ENCODE measurements around the gene B3GNT7. TPM values are rescaled to one million over a fixed set of nuclear protein-coding genes. Genes with fewer than 3 reads are reported as not detected.
"Not testable (repeated sequence)": the region's sequence is repeated elsewhere in the genome, so short reads cannot be mapped to it uniquely, and the experiment has no call there.

B3GNT7 gene
- total RNA-seq, 2 experiments from 2014 or later, result 7.8 to 8.7 TPM

- H3K27ac ChIP-seq (ENCODE audit: low read depth, low read length, poor library complexity, severe bottlenecking); DNase-seq (ENCODE audit: low spot score); CTCF ChIA-PET (ENCODE audit: unreplicated experiment); BruUV-seq (replicated peaks); H4K20me1 ChIP-seq (ENCODE audit: insufficient read depth, low read length); H3K36me3 ChIP-seq (ENCODE audit: insufficient read depth, low read length); H3K9me3 ChIP-seq (ENCODE audit: low read length); H3K9me2 ChIP-seq (ENCODE audit: insufficient read depth, low read length); POLR2A ChIA-PET; intact Hi-C loops (cut with micrococcal nuclease; ENCODE audit: unreplicated experiment); H2AFZ ChIP-seq (ENCODE audit: low read length); H3K79me2 ChIP-seq (ENCODE audit: insufficient read depth, low read depth, low read length); H3K4me3 ChIP-seq (ENCODE audit: low read depth, low read length, poor library complexity, severe bottlenecking): not testable (repeated sequence)
- Histone ChIP-seq H3K4me2 (ENCODE audit: low read length) (peak overlapping the region; percentile 16; the same call in 1 of the 2 replicates), H3K4me1 (ENCODE audit: insufficient read depth, low read length, poor library complexity, severe bottlenecking) (peaks cover 17% of the 10 kb centered on the region)
Measured at GRCh38 chr2:231404183-231404578, 8.7 kb downstream of the B3GNT7 start.

DNA sequence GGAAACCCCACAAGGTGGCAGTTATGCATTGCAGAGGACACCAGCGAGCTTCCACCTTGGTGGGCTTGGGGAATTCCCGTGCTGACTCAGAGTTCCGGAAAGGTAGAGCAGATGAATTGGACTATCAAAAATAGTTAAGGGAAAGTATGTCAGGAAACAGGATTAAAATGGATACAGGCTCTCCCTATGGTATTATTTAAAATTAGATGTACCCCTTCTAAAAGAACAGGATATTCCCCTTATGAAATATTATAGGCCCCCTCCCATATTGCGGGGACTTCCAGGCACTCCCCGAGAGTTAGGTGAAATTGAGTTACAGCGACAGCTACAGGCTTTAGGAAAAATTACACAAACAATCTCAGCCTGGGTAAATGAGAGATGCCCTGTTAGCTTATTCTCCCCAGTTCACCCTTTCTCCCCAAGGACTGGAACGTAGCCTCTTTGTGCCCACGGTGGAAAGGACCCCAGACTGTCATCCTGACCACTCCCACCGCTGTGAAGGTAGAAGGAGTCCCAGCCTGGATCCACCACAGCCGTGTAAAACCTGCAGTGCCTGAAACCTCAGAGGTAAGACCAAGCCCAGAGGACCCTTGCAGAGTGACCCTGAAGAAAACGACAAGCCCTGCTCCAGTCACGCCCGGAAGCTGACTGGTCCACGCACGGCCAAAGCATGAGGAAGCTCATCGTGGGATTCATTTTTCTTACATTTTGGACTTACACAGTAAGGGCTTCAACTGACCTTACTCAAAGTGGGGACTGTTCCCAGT, 10.3 kb downstream of the B3GNT7 start:
- ChIA-PET POLR2A (interaction anchor here (0.6 to 0.9 kb wide), 2 partner anchors 178 to 182 kb away, joined by 3 read pairs; no protein-coding TSS in a partner anchor), CTCF (ENCODE audit: unreplicated experiment) (interaction anchor here (1.2 to 1.8 kb wide), 3 partner anchors 11 to 109 kb away, joined by 3 to 10 read pairs (median 8); partner anchors contain the start of gene B3GNT7)
- intact Hi-C loops (cut with micrococcal nuclease; ENCODE audit: unreplicated experiment), result loop anchor here (1.0 to 5.0 kb wide), 2 partner anchors 108 to 303 kb away; no protein-coding TSS in a partner anchor
- peak overlapping the region; percentile 12; the same call in 1 of the 2 replicates for H3K4me2 ChIP-seq (ENCODE audit: low read length)
- H4K20me1 ChIP-seq (ENCODE audit: insufficient read depth, low read length); H3K4me3 ChIP-seq (ENCODE audit: low read depth, low read length, poor library complexity, severe bottlenecking); H3K27ac ChIP-seq (ENCODE audit: low read depth, low read length, poor library complexity, severe bottlenecking); H3K79me2 ChIP-seq (ENCODE audit: insufficient read depth, low read depth, low read length); H3K9me2 ChIP-seq (ENCODE audit: insufficient read depth, low read length); BruUV-seq (replicated peaks); H3K36me3 ChIP-seq (ENCODE audit: insufficient read depth, low read length); H3K9me3 ChIP-seq (ENCODE audit: low read length); DNase-seq (ENCODE audit: low spot score): not testable (repeated sequence)
- H3K4me1 ChIP-seq (ENCODE audit: insufficient read depth, low read length, poor library complexity, severe bottlenecking), result peaks cover 17% of the 10 kb centered on the region
- H2AFZ ChIP-seq (ENCODE audit: low read length), result peak overlapping the region; percentile 88
- TF ChIP-seq CTCF (conservative IDR thresholded peaks at IDR 0.05; ENCODE audit: low read length), result peak; percentile 72

- H2AFZ ChIP-seq (ENCODE audit: low read length); CTCF ChIA-PET (ENCODE audit: unreplicated experiment); H4K20me1 ChIP-seq (ENCODE audit: insufficient read depth, low read length); H3K4me2 ChIP-seq (ENCODE audit: low read length); H3K9me2 ChIP-seq (ENCODE audit: insufficient read depth, low read length); H3K79me2 ChIP-seq (ENCODE audit: insufficient read depth, low read depth, low read length); POLR2A ChIA-PET; H3K36me3 ChIP-seq (ENCODE audit: insufficient read depth, low read length); BruUV-seq (replicated peaks); H3K27ac ChIP-seq (ENCODE audit: low read depth, low read length, poor library complexity, severe bottlenecking); H3K4me3 ChIP-seq (ENCODE audit: low read depth, low read length, poor library complexity, severe bottlenecking); DNase-seq (ENCODE audit: low spot score): not testable (repeated sequence)
- intact Hi-C loops (cut with micrococcal nuclease; ENCODE audit: unreplicated experiment), result loop anchor here (5.0 kb wide), 1 partner anchor 305 kb away; no protein-coding TSS in a partner anchor
- peaks cover 17% of the 10 kb centered on the region for H3K4me1 ChIP-seq (ENCODE audit: insufficient read depth, low read length, poor library complexity, severe bottlenecking)
- H3K9me3 ChIP-seq (ENCODE audit: low read length), result peaks cover 15% of the 10 kb centered on the region; the same call in 1 of the 2 replicates
Measured at GRCh38 chr2:231407686-231408085, 12.2 kb downstream of the B3GNT7 start.

- intact Hi-C loops (cut with micrococcal nuclease; ENCODE audit: unreplicated experiment), result loop anchor here (5.0 kb wide), 1 partner anchor 306 kb away; no protein-coding TSS in a partner anchor
- BruUV-seq (replicated peaks); CTCF ChIA-PET (ENCODE audit: unreplicated experiment); H4K20me1 ChIP-seq (ENCODE audit: insufficient read depth, low read length); H3K79me2 ChIP-seq (ENCODE audit: insufficient read depth, low read depth, low read length); H2AFZ ChIP-seq (ENCODE audit: low read length); H3K9me2 ChIP-seq (ENCODE audit: insufficient read depth, low read length); H3K36me3 ChIP-seq (ENCODE audit: insufficient read depth, low read length); H3K27ac ChIP-seq (ENCODE audit: low read depth, low read length, poor library complexity, severe bottlenecking); H3K4me2 ChIP-seq (ENCODE audit: low read length); H3K4me3 ChIP-seq (ENCODE audit: low read depth, low read length, poor library complexity, severe bottlenecking); POLR2A ChIA-PET; DNase-seq (ENCODE audit: low spot score): not testable (repeated sequence)
- Histone ChIP-seq H3K9me3 (ENCODE audit: low read length) (peaks cover 15% of the 10 kb centered on the region; the same call in 1 of the 2 replicates), H3K4me1 (ENCODE audit: insufficient read depth, low read length, poor library complexity, severe bottlenecking) (peaks cover 17% of the 10 kb centered on the region)
Measured at GRCh38 chr2:231408304-231408703, 12.8 kb downstream of the B3GNT7 start.
